COLO668 (cell line): ENCODE results near the gene DLG2.
"Not testable (repeated sequence)": the region's sequence is repeated elsewhere in the genome, so short reads cannot be mapped to it uniquely, and the experiment has no call there.

Experiments used
- DNase-seq: peaks from one replicate; lab custom pipeline; 2025; ENCODE audit not compliant: unreplicated experiment; lab: John Stamatoyannopoulos, UW

Gene DLG2

DNA sequence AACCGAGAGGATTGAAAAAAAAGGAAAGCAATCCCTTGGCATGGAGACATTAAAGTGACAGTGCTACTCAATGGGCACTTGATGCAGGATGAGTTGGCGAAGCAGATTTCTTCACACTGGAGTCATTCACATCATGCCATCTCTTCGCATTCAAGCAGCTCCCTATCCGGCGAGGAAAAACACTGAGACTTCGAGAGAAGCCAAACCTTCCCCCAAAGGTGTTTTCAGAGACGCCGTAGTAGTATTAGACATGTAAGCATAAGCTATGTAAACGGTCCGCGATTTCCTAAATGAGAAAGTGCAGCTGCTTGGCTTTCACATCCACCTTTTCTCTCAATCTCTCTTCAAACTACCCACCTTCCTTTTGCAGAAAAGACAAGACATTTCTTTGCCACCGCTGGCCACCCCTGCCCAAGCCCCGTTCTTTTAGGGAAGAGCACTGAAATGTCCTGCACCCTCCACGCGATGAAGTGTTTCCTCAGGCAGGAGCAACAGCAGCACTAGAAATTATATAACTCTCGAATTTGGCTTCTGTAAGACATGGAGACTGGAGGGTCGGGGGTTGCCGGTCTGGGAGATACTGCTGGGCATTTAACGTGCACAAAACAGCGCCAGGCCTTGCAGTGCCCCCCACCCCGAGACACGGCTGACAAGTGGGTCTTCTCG lies at the start of gene DLG2:
Gene DLG2, minus strand, starts transcription at position 13 of the 666 bp plus-strand sequence.
- peak; percentile 36 for DNase-seq

DNA sequence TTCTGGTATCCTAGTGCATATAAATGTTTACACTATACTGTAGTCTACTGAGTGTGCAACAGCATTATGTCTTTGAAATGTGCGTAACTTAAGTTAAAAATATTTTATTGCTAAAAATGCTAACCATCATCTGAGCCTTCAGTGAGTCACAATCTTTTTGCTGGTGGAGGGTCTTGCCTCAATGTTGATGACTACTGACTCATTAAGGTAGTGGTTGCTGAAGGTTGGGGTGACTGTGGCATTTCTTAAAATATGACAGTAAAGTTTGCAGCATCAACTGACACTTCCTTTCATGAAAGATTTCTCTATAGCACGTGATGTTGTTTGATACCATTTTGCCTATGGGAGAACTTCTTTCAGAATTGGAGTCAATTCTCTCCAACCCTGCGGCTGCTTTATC lies 46.2 kb upstream of the DLG2 start:
- DNase-seq = no peak

DNA sequence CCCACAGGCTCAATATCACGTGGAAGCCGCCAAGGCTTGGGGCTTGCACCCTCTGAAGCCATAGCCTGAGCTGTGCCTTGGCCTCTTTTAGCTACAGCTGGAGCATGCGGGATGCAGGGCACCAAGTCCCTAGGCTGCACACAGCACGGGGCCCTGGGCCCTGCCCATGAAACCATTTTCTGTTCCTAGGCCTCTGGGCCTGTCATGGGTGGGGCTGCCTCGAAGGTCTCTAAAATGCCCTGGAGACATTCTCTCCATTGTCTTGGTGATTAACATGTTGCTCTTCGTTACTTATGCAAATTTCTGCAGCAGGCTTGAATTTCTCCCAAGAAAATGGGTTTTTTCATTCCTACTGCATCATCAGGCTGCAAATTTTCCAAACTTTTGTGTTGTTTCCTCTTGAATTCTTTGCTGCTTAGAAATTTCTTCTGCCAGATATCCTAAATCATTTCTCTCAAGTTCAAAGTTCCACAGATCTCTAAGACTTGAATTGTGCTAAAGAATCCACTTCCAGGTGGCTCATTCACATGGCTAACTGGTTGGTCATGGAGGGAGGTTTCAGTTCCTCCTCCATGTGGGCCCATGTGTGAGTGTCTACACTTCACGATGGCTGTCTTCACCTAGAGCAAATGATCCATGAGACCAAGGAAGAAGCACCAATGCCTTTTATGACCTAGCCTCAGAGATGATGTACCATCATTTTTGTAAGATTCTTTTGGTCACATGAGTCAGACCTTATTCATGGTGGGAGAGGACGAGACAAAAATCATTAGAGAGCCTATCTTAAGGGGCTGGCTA lies 45.2 kb upstream of the DLG2 start:
- no peak for DNase-seq

DNA sequence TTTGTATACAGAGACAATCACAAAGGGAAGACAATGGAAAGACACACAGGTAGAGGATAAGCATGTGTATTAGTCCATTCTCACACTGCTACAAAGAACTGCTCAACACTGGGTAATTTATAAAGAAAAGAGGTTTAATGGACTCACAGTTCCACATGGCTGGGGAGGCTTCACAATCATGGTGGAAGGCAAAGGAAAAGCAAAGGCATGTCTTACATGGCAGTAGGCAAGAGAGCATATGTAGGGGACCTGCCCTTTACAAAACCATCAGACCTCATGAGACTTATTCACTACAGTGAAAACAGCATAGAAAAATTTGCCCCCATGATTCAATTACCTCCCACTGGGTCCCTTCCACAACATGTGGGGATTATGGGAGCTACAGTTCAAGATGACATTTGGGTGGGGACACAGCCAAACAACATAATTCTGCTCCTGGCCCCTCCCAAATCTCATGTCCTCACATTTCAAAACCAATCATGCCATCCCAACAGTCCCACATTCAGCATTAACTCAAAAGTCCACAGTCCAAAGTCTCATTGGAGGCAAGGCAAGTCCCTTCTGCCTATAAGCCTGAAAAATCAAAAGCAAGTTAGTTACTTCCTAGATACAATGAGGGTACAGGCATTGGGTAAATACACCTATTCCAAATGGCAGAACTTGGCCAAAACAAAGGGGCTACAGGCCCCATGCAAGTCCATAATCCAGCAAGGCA lies 44.0 kb upstream of the DLG2 start:
- not testable (repeated sequence) for DNase-seq

DNA sequence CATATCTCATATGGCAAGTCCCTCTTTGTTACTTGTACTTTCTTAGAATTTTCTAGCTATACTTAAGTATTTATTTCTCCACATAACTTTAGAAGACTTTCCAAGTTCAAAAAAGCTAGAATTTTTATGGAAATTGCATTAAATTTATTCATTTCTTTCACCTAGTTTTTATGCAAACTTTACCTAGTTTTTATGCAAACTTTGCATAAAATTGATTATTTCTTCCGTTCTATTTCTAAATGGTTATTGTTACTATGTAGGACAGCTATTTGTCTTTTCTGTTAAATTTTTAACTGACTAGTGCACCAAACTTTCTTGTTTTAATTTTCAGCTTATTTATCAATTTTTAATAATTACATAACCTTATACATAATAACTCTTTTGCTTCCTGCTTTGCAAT lies 41.0 kb upstream of the DLG2 start:
- no peak for DNase-seq

DNA sequence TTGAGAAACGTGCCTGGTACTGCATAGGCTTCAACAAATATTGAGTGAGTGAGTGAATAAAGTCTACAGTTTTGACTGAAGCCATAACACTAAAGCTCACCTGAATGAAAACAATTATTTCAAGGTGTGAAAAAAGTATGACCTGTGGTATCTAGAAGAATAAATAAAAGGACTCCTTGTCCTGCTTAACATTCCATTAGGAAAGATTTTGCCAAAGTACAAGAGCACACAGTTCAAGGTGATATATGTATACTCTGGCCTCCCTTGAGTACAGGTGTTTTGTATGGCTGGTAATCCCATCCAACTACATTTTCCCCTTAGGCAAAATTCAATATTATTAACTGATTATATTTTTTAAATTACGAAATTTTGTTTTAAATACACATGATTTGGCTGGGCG lies 39.5 kb upstream of the DLG2 start:
- no peak for DNase-seq

DNA sequence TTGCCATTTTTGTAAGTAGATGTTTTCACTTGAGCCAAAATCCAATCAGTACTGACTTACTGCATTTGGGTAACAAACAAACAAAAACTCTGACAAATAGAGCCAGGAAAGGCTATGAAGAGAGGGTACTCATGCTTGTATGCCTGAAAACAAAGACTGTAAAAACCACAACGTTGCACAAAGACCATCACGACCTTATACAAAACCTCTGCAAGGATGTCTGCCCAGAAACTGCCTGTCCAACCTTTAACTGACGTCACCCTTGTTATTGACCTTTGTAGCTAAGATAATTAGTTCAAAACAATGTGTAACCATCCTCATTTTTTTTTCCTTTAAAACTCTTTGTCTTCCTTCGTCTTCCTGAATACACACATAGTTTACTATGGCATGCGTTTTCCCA lies 38.6 kb upstream of the DLG2 start:
- DNase-seq = no peak

DNA sequence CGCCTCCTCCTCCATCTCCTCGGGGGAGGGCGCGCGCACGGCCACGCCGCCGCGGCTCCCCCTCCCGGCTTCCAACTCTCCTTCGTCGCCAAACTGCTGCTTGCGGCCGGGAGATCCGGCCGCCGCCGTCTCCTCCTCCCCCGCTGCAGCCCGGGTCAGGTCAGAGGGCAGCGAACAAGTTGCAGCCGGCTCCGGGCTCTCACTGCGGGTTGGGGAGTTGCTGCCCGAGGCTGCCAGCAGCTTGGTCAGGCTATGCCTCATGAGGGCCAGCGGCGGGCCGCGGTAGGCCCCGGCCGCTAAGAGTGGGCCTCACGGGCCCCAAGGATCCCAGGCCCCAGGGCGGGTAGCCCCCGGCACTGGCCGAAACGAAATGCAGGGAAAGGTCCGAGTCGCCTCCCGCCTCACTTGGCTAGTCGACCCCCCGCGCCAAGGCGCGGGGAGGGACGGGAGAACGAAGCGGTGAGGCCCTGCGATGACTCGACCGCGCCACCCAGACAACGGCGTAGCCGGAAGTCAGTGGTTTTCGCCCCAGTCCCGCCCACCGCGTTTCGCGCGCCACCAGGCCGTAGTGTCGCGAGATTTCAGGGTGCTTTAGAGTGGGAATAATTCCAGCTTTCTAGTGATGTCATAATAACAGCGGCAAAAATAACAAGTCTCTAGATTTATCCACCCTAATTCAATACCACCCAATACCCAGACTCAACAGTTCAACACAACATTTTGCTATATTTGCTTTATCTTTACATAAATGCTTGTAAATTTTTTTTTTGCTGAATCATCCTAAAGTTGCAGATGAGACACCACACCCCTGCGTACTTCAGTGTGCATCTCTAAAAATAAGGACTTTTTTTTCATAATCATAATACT lies 37.7 kb upstream of the DLG2 start, which contains the start of gene CREBZF:
Gene CREBZF, minus strand, starts transcription at position 515 of the 867 bp plus-strand sequence. Its CDS starts 254 bp downstream, at position 261.
- DNase-seq = peak; percentile 93

DNA sequence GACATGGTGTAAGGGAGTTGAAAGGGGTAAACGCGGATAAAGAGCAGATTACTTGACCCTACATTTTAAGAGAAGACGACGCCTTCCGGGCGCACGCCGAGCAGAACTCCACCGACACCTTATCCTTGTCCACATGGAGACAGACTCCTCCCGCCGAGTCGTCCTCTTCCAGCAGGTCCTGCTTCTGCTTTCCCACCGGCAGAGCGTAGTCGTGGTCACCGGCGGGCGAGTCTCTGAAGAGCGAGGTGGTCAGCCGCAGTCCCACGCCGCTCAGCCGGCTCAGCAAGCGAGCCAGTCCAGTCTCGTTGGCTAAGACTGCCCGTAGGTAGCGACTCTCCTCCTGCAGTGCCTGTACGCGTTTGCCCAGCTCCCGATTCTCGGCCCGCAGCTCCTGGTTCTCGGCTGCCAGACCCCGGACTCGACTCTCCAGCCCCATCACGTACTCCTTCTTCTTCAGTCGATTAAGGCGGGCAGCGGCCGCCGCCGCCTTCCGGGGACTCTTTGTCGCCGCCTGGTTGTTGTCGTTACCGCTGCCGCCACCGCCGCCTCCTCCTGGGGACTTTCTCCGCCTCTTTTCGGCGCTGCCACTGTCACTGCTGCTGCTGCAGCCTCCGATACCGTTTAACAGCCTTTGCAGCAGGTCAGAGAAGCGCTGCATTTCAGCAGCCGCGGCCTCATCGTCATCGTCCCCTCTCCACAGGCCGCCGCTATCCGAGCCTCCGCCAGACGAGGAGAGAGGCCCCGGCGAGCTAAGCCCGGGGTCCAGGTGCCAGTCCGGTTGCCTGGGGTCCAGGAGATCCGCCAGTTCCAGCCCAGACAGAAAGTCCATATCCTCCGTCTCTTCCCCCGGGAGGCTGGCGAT lies 36.8 kb upstream of the DLG2 start:
- peak; percentile 81 for DNase-seq

DNA sequence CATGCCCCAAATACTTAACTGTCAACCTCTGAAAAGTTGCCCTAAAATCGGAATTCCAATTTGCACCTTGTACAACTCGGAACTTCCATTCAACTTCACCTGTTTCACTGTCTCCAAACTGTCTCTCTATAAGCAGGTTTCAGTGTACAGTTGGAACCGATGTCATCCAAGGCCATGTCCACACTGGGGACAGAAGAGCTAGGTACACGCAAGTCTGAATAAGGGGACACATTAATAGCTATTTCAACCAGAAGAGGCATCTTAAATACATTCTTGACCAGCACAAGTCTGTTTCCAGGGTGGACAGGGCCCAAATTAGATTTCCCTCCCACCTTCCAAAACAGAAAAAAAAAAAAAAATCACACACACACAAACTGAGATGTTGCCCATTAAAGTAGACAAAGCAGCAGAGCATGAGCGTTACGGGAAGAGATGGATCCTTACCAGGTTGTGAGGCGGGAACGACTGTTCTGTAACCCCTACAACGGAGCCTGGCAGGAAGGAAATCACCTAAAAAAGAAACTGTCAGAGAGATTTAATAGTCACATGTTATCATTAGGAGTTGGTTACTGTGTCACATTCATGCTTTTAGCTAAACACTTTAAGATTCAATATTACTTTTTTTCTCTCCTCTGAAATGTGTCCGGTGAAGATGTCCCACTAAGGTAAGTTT lies 36.1 kb upstream of the DLG2 start:
- DNase-seq = no peak

DNA sequence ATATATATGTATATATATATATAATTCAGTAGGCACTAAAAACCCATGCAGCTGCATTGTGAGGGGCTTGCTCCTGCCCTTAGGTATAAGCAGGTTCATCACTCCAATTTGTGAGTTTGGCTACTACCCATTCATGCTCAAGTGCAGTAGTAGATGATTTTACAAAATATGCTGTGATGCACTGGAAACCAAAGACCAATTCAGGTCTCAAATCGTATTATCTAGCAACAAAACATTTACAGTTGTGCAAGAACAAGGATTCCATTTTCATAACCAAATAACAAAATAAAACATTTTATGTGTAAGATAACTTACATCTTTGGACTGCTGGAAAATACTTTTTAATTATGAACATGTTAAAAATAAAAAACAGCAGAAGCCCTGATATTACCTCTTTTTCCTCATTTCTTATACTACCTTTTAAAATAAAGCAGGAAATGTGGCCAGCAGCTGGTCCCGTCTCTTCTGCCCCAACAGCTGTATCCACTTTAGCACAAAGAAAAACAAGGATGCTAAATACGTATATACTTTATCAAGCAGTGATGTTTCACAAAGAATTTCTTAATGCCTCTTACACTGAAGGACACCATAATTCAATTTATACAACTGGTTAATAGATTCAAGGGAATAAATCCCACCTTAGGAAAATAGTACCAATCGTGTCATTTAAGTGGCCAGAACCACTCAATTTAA lies 35.0 kb upstream of the DLG2 start:
- DNase-seq = no peak

DNA sequence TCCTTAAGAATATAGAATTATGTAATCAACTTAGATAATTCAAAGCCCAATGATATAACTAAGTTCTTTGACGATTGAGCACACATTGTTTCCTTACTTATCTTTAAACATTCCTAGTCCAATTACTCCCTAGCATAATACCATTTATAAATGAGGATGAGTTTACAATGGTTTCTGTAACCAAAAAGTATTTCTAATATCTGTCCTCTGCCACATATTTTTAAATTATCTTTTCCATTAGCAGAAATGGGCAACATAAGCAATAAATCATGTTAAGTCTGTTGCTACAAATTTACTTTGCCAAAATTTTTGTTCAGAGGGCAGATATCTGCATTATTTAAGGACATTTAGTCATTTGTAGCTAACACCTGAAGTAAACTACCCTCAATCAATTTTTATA lies 31.0 kb upstream of the DLG2 start:
- no peak for DNase-seq

DNA sequence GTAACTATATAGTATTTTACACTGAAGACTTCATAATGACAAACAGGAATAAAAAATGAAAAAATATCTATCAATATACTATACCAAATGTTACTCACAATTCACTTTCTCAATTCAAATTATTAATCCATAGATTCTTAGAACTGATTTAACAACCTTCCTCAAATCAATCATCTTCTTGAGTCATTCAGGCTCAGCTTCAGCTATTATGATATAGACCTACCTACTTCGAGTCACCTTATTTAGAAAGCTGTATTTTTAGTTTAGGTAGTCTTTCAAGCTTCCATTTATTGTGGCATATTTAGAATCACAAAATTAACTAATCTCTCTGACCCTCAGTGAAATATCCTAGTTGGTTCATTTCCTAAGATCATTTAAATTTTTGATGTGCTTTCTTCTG lies 29.6 kb upstream of the DLG2 start:
- no peak for DNase-seq

DNA sequence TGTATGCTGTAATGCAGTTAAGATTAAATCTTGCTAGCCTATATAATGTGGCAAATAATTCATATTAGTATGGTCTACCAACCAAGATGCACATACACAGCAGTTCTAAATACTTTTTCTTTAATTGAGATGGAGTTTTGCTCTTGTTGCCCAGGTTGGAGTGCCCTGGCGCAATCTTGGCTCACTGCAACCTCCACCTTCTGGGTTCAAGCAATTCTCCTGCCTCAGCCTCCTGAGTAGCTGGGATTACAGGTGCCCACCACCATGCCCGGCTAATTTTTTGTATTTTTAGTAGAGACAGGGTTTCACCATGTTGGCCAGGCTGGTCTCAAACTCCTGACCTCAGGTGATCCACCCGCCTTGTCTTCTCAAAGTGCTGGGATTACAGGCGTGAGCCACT lies 27.2 kb upstream of the DLG2 start:
- not testable (repeated sequence) for DNase-seq

DNA sequence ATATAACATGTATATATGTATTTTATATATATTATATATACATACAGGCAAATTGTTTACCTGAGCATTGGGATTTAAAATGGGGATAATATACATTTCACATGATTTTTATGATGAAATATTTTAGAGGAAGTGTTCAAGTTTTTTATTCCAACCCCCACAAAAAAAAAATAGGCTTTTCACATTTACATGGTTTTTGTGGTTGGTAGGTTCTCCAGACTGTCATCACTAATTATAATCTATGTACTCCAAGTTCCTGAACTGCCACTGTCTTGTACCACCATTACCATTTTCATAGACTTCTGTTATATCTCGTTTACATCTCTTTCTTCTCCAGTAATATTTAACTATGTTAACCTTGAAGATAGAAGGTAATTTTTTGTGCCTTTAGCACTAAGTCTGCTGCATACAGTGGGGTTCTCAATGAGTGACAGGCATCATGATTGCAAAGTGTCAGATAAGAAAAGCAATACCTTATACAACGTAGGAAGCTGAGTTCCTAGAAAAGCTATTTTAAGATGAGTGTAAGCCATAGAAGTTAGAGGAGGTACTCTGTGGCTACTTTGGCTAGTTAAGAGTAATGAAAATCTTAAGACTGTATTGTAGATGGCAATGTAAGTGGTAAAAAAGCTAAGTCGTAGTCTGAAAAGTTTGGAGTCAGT lies 25.8 kb upstream of the DLG2 start:
- no peak for DNase-seq

DNA sequence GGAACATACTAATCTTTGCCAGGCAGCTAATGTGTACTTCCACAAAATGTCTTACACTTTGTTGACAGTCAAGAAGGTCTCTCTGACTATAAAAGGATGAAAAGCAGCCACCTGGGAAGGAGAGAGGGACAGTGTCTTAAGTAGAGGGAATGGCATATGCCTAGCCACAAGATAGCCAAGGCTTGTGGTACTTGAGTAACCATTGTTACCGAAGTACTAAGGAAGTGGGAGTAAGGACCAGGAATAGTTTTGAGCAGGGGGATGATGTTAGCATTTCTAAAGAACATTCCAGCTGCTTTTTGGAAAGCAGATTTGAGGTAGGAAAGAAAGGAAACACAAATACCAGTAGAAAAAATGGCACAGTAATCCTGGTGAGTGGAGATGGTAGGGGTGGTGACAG lies 24.0 kb upstream of the DLG2 start:
- DNase-seq = no peak

DNA sequence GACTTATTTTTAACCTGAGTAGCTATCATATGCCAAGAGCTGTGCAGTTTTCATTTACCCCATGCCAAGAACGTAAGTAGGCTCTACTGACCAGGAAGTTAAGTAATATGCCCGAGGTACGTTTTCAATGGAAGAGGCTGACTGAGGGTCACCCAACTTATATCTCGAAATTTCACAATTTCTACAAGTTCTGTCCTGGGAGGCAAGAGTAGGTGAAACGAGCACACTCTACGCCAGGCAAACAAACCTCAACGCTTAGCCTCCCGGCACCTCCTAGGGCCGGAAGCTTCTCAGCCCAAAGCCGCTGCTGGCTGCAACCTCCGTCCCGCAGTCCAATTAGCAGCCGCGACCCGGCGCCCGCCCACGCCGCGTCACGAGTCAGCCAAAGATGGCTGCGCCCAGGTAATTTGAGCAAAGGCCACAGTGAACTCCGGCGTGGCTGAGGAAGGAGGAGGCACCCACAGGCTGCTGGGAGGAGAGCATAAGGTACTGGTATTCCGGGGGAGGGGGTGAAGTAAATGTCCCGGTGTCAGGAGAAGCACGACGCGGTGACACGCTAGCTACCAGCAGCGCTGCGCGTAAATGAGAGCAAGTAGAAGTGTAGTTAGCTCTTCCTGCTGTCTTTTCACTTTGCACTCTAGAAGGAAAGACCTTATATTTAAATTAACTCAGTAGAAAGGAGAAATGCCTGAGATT lies 20.6 kb upstream of the DLG2 start, which contains the start of gene TMEM126A:
Gene TMEM126A, plus strand, starts transcription at position 364 of the 696 bp plus-strand sequence. CDS start 2,289 bp downstream, outside the sequence.
- peak; percentile 90 for DNase-seq

DNA sequence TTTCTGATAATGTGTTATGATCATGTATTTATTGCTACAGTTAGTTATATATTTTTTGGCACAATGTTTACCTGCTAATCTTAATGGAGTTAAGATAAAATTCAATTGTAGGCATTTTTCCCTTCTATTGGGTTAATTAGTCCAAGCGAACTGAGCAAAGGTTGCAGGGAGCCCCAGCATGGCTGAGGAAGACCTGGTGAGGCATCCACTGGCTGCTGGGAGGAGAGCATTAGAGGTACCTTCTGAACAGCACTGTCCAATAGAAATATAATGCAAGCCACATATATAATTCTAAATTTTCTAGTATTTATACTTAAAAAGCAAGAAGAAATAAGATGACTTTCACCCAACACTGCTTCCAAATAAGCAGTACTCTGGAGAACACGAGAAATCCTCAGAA lies 19.9 kb upstream of the DLG2 start:
- no peak for DNase-seq
